Keratinocyte (primary cell): Measurements from ENCODE around the gene TLCD3A. TPM values are rescaled to one million over a fixed set of nuclear protein-coding genes. Genes with fewer than 3 reads are reported as not detected.

Source experiments
- DNase-seq: peaks from one replicate; pipeline ENCODE4 v3.0.0-alpha.2; 2011; ENCODE audit warnings: low read depth, missing footprints, low spot score
- FAIRE-seq: peaks from 2 replicates; lab custom pipeline; 2011; peaks lifted over from hg19 to GRCh38; lab: Jason Lieb, UNC
- H2AFZ ChIP-seq: 2 replicates; pipeline ENCODE4 v1.6.0; 2012; ENCODE audit warnings: low read length, control low read depth, inconsistent platforms; ENCODE audit not compliant: control insufficient read depth
- H3K27ac ChIP-seq: 2 replicates; pipeline ENCODE4 v1.5.1; 2011; ENCODE audit warnings: low read length; ENCODE audit not compliant: control insufficient read depth, insufficient read depth
- H3K27me3 ChIP-seq: 3 replicates; pipeline ENCODE4 v1.6.0; 2011; ENCODE audit warnings: low read length; ENCODE audit not compliant: control insufficient read depth, insufficient read depth; ENCODE audit errors: extremely low read depth
- H3K36me3 ChIP-seq, 2 experiments: 2 replicates in 1 of 2; 3 replicates in 1 of 2; pipeline ENCODE4 v1.5.1; 2011; ENCODE audit warnings: low read length in 2 of 2, mild to moderate bottlenecking in 1 of 2; ENCODE audit not compliant: control insufficient read depth in 2 of 2, insufficient read depth in 2 of 2; ENCODE audit errors: extremely low read depth in 1 of 2
- H3K4me1 ChIP-seq: 3 replicates; pipeline ENCODE4 v1.5.1; 2011; ENCODE audit warnings: low read length; ENCODE audit not compliant: control insufficient read depth, insufficient read depth; ENCODE audit errors: extremely low read depth
- H3K4me2 ChIP-seq: 3 replicates; pipeline ENCODE4 v1.6.0; 2011; ENCODE audit warnings: low read depth, low read length; ENCODE audit not compliant: control insufficient read depth, insufficient read depth; ENCODE audit errors: extremely low read depth
- H3K4me3 ChIP-seq, 3 experiments: fragments of 200-600 bp in 1 of 3; sonication (generic) in 1 of 3; 2 replicates in 2 of 3; 3 replicates in 1 of 3; pipeline ENCODE4 v1.5.1; 2011 to 2016; ENCODE audit warnings: low read length in 3 of 3, mild to moderate bottlenecking in 3 of 3, control low read depth in 2 of 3, inconsistent platforms in 1 of 3, low read depth in 1 of 3, mixed read lengths in 1 of 3, mixed run types in 1 of 3, moderate library complexity in 1 of 3; ENCODE audit not compliant: control insufficient read depth in 2 of 3, insufficient read depth in 2 of 3; ENCODE audit errors: extremely low read depth in 1 of 3
- H3K79me2 ChIP-seq: 2 replicates; pipeline ENCODE4 v1.6.0; 2012; ENCODE audit warnings: low read length; ENCODE audit not compliant: control insufficient read depth, insufficient read depth
- H3K9ac ChIP-seq: 3 replicates; pipeline ENCODE4 v1.6.0; 2011; ENCODE audit warnings: low read length; ENCODE audit not compliant: control insufficient read depth, insufficient read depth; ENCODE audit errors: extremely low read depth
- H3K9me1 ChIP-seq: 3 replicates; pipeline ENCODE4 v1.6.0; 2011; ENCODE audit warnings: low read length; ENCODE audit not compliant: control insufficient read depth, insufficient read depth; ENCODE audit errors: extremely low read depth
- H3K9me3 ChIP-seq: 2 replicates; pipeline ENCODE4 v1.5.1; 2012; ENCODE audit warnings: low read depth, low read length; ENCODE audit not compliant: control insufficient read depth
- H4K20me1 ChIP-seq: 3 replicates; pipeline ENCODE4 v1.6.0; 2011; ENCODE audit warnings: low read length; ENCODE audit not compliant: control insufficient read depth, insufficient read depth; ENCODE audit errors: extremely low read depth
- EZH2 ChIP-seq: IDR thresholded peaks from one replicate; pipeline ENCODE4 v1.6.1; 2012; ENCODE audit warnings: inconsistent platforms, mild to moderate bottlenecking, low read length, moderate library complexity
- dilution Hi-C: fragments of 300-500 bp; cut with MboI; formaldehyde crosslinking; loops from one replicate; pipeline ENCODE4 v1.7.0; 2020; ENCODE audit warnings: low sequenced_read_pairs; ENCODE audit not compliant: extremely low pct_ligation_motif_present
- polyA plus RNA-seq, 5 experiments: library from polyadenylated mRNA; depleted of rRNA in 3 of 5; stranded (reverse) in 3 of 5; stranded (forward) in 1 of 5; unstranded in 1 of 5; fragments of >200 nt; gene quantifications; 1 replicate in 1 of 5; 2 replicates in 3 of 5; 3 replicates in 1 of 5; pipeline versions ENCODE4 v1.2.1 to v1.2.3, GENCODE V29; 2011 to 2012; ENCODE audit warnings: missing spikeins in 2 of 5, low read depth in 1 of 5, low replicate concordance in 1 of 5
- TF ChIP-seq, protein P1 (sequence below), 3 experiments: IDR thresholded peaks in 1 of 3; conservative IDR thresholded peaks in 1 of 3; optimal IDR thresholded peaks in 1 of 3; 2 replicates in 2 of 3; 3 replicates in 1 of 3; pipeline versions ENCODE3 to v1.5.1; 2011; ENCODE audit warnings: low read length in 3 of 3, mild to moderate bottlenecking in 3 of 3, moderate library complexity in 2 of 3, control low read depth in 1 of 3, inconsistent platforms in 1 of 3; ENCODE audit not compliant: insufficient read depth in 2 of 3; ENCODE audit errors: extremely low read depth in 1 of 3

TLCD3A gene
- polyA plus RNA-seq, 1 donor (not counting 4 experiments of a cell fraction or from before 2014, with no cell fraction given), result 34.1 TPM

DNA sequence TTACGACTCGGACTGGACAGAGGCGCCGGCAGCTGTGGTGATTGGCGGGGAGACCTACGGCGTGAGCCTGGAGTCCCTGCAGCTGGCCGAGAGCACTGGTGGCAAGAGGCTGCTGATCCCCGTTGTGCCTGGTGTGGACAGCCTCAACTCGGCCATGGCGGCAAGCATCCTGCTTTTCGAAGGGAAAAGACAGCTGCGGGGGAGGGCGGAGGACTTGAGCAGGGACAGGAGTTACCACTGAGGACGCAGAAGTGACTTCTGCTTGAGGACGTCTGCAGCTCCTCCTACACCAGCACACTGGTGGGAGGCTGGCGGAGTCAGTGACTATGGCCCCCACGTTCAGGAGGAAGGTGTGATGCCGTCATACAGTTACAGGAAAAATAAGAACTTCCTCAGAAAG, 59.4 kb downstream of the TLCD3A start:
- H3K9me3 ChIP-seq, result no peaks in the 10 kb centered on the region
- dilution Hi-C loops, result loop anchor here (25.0 kb wide), 1 partner anchor 195 kb away; the partner anchor contains the start of genes NXN and TIMM22
- peaks cover 42% of the 10 kb centered on the region for H3K4me1 ChIP-seq
- H3K27ac ChIP-seq, result no peak overlapping the region
- no peak overlapping the region for H3K4me3 ChIP-seq
- peaks cover 2% of the 10 kb centered on the region for H3K79me2 ChIP-seq
- FAIRE-seq (no peak), DNase-seq (no peak)
- TF ChIP-seq, protein P1, sequence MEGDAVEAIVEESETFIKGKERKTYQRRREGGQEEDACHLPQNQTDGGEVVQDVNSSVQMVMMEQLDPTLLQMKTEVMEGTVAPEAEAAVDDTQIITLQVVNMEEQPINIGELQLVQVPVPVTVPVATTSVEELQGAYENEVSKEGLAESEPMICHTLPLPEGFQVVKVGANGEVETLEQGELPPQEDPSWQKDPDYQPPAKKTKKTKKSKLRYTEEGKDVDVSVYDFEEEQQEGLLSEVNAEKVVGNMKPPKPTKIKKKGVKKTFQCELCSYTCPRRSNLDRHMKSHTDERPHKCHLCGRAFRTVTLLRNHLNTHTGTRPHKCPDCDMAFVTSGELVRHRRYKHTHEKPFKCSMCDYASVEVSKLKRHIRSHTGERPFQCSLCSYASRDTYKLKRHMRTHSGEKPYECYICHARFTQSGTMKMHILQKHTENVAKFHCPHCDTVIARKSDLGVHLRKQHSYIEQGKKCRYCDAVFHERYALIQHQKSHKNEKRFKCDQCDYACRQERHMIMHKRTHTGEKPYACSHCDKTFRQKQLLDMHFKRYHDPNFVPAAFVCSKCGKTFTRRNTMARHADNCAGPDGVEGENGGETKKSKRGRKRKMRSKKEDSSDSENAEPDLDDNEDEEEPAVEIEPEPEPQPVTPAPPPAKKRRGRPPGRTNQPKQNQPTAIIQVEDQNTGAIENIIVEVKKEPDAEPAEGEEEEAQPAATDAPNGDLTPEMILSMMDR (optimal IDR thresholded peaks at IDR 0.05 in 1 of 3, IDR thresholded peaks at IDR 0.05 in 1 of 3, conservative IDR thresholded peaks at IDR 0.05 in 1 of 3; ENCODE audit: extremely low read depth in 1 of 3, insufficient read depth in 2 of 3, low read length in 3 of 3), result no peak
- TF ChIP-seq EZH2, result no peak
- no peaks in the 10 kb centered on the region for H3K27me3 ChIP-seq
- no peaks in the 10 kb centered on the region for H4K20me1 ChIP-seq
- H2AFZ ChIP-seq, result no peak overlapping the region
- peaks cover 6 to 23% of the 10 kb centered on the region in 2 experiments for H3K36me3 ChIP-seq
- H3K9ac ChIP-seq, result no peak overlapping the region
- no peak overlapping the region for H3K4me2 ChIP-seq
- no peaks in the 10 kb centered on the region for H3K9me1 ChIP-seq

DNA sequence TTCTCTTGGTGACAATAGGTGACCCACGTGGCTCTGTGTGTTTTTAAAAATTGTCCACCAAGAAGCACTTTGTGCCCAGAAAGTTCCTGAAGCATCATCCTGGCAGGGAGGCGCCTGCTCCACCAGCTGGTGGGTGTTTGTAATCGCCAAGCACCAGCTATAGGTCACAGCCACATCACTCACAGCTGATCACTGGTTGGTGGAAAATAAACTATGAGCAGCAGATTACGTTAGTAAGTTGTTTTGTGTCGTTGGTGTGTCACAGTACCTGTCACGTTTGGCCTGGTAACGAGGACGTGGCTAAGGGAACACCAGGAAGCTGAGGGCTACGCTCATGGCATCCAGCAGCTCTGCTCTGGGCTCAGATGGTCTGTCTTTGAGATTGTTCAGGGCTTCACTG, 59.9 kb downstream of the TLCD3A start:
- Histone ChIP-seq H3K27ac (peak overlapping the region; percentile 15), H3K27me3 (no peaks in the 10 kb centered on the region), H3K36me3 (peaks cover 6 to 28% of the 10 kb centered on the region in 2 experiments), H3K9me3 (no peaks in the 10 kb centered on the region), H3K9ac (no peak overlapping the region), H3K9me1 (no peaks in the 10 kb centered on the region), H3K4me1 (peaks cover 42% of the 10 kb centered on the region), H2AFZ (no peak overlapping the region), H3K4me2 (no peak overlapping the region), H4K20me1 (no peaks in the 10 kb centered on the region), H3K4me3 (no peak overlapping the region), H3K79me2 (peaks cover 2% of the 10 kb centered on the region)
- dilution Hi-C loops, result loop anchor here (25.0 kb wide), 1 partner anchor 195 kb away; the partner anchor contains the start of genes NXN and TIMM22
- TF ChIP-seq EZH2, result no peak
- TF ChIP-seq, protein P1 (optimal IDR thresholded peaks at IDR 0.05 in 1 of 3, IDR thresholded peaks at IDR 0.05 in 1 of 3, conservative IDR thresholded peaks at IDR 0.05 in 1 of 3; ENCODE audit: extremely low read depth in 1 of 3, insufficient read depth in 2 of 3, low read length in 3 of 3), result peak in 1 of 3 experiments; percentile 10
- no peak for FAIRE-seq
- DNase-seq, result no peak

Other genes with a start within 250 kb of the TLCD3A start
- 32.0 to 38.2 TPM (median 33.2 TPM) in 3 replicates for gene VPS53, start 17.8 kb upstream of the TLCD3A start, polyA plus RNA-seq
- gene GEMIN4, start 19.7 kb downstream of the TLCD3A start, polyA plus RNA-seq, result 29.5 to 34.2 TPM (median 30.2 TPM) in 3 replicates
- 47.1 to 71.9 TPM (median 62.8 TPM) in 3 replicates for gene GLOD4, start 49.7 kb downstream of the TLCD3A start, polyA plus RNA-seq
- 10.9 to 15.5 TPM (median 11.5 TPM) in 3 replicates for gene MRM3, start 49.8 kb downstream of the TLCD3A start, polyA plus RNA-seq
- gene NXN, start 247.2 kb downstream of the TLCD3A start, polyA plus RNA-seq, result 90.4 to 99.3 TPM (median 94.4 TPM) in 3 replicates